ENCODE data around the gene PTH1R. TPM values are rescaled to one million over a fixed set of nuclear protein-coding genes. Genes with fewer than 3 reads are reported as not detected.

The PTH1R gene
- total RNA-seq: 4.2 TPM

GRCh38 chr3:46877406-46878125 is at the start of gene PTH1R:
TSS of gene PTH1R (plus strand) at chr3:46877721. CDS start at chr3:46883560, 5,839 bp downstream.

GRCh38 chr3:46863261-46863782 is 14.2 kb upstream of the PTH1R start, which contains the start of gene MYL3:
TSS of gene MYL3 (minus strand) at chr3:46863444. CDS start at chr3:46863390, 54 bp downstream.

Small RNA genes lying within 50 kb of the gene (small RNA-seq; reads per million reads assigned to genes)
- not detected for gene AC109583.2

Other genes with a start within 250 kb of the PTH1R start
- 2.1 TPM for gene ALS2CL, start 184.0 kb upstream of the PTH1R start, total RNA-seq
- 1.6 TPM for gene TMIE, start 176.3 kb upstream of the PTH1R start, total RNA-seq
- not detected for gene PRSS50, start 159.9 kb upstream of the PTH1R start, total RNA-seq
- gene MYL3, start 14.3 kb upstream of the PTH1R start, total RNA-seq: 1.2 TPM
- gene CCDC12, start 99.0 kb downstream of the PTH1R start, total RNA-seq: 22.6 TPM
- gene NBEAL2, start 101.9 kb downstream of the PTH1R start, total RNA-seq: 4.6 TPM